Activated CD8-positive, alpha-beta memory T cell treated with anti-CD3 and anti-CD28 coated beads for 24 hours (primary cell): Measurements from ENCODE around the gene TFAP2A.

Experiments
- DNase-seq: peaks from one replicate; pipeline ENCODE4 v3.0.0-alpha.2; 2020

Gene TFAP2A

GRCh38 chr6:10425975-10426780 is 11.3 kb upstream of the TFAP2A start:
- no peak for DNase-seq

- no peak for DNase-seq
These were observed 10.5 kb upstream of the TFAP2A start for GRCh38 chr6:10425176-10425974.

- DNase-seq = no peak
These were observed 9.2 kb upstream of the TFAP2A start for GRCh38 chr6:10424040-10424439.

GRCh38 chr6:10422737-10423034 is 7.8 kb upstream of the TFAP2A start:
- no peak for DNase-seq

- no peak for DNase-seq
These were observed 7.3 kb upstream of the TFAP2A start for GRCh38 chr6:10421921-10422736.

GRCh38 chr6:10421158-10421920 is 6.5 kb upstream of the TFAP2A start:
- DNase-seq = no peak

GRCh38 chr6:10420546-10421157 is 5.8 kb upstream of the TFAP2A start:
- DNase-seq = no peak

GRCh38 chr6:10419749-10420545 is 5.1 kb upstream of the TFAP2A start:
- no peak for DNase-seq

GRCh38 chr6:10418862-10419748 is 4.2 kb upstream of the TFAP2A start:
- no peak for DNase-seq

GRCh38 chr6:10418361-10418861 is 3.5 kb upstream of the TFAP2A start:
- DNase-seq = no peak

GRCh38 chr6:10417681-10418104 is 2.8 kb upstream of the TFAP2A start:
- no peak for DNase-seq

- DNase-seq = no peak
These were observed 2.2 kb upstream of the TFAP2A start for GRCh38 chr6:10416863-10417641.

GRCh38 chr6:10416516-10416862 is 1.6 kb upstream of the TFAP2A start:
- no peak for DNase-seq

GRCh38 chr6:10415617-10416480 is 975 bp upstream of the TFAP2A start:
- DNase-seq = no peak

GRCh38 chr6:10413850-10414738 is 780 bp downstream of the TFAP2A start:
- DNase-seq = peak; percentile 56

GRCh38 chr6:10413262-10413849 is 1.5 kb downstream of the TFAP2A start:
- peak; percentile 57 for DNase-seq
